Prostate gland (tissue), 2 donors: ENCODE data around the gene AMN1. TPM values are rescaled to one million over a fixed set of nuclear protein-coding genes. Genes with fewer than 3 reads are reported as not detected.

Experiments
- DNase-seq: peaks from one replicate; pipeline ENCODE4 v3.0.0-alpha.2; 2019; ENCODE audit warnings: low spot score
- H3K27ac ChIP-seq, 2 donors: fragments of 200-600 bp; sonication (generic); 2 replicates each; pipeline ENCODE4 v1.5.1; 2017 to 2019
- H3K27me3 ChIP-seq: fragments of 200-600 bp; sonication (generic); replicated peaks from 2 replicates; pipeline ENCODE4 v1.5.1; 2019; ENCODE audit not compliant: insufficient read depth
- H3K36me3 ChIP-seq, 2 donors: fragments of 200-600 bp; sonication (generic); 1 replicate in 1 of 2; 2 replicates in 1 of 2; pipeline versions ENCODE4 v1.5.1 to v1.8.1; 2017 to 2019
- H3K4me1 ChIP-seq: fragments of 200-600 bp; sonication (generic); replicated peaks from 2 replicates; pipeline ENCODE4 v1.5.1; 2019
- H3K4me3 ChIP-seq, 2 donors: fragments of 200-600 bp; sonication (generic); 2 replicates each; pipeline ENCODE4 v1.5.1; 2017 to 2019
- H3K9me3 ChIP-seq: fragments of 200-600 bp; sonication (generic); 2 replicates; pipeline ENCODE4 v1.5.1; 2017
- CTCF ChIP-seq, 4 experiments: fragments of 200-600 bp in 2 of 4; fragments of 450-650 bp in 2 of 4; sonication (generic) in 2 of 4; IDR thresholded peaks; 1 replicate in 3 of 4; 2 replicates in 1 of 4; pipeline ENCODE4 v1.5.1; 2016 to 2019; ENCODE audit warnings: antibody characterized with exemption in 4 of 4, mild to moderate bottlenecking in 2 of 4, moderate library complexity in 2 of 4
- POLR2A ChIP-seq: fragments of 450-650 bp; IDR thresholded peaks from one replicate; pipeline ENCODE4 v1.6.1; 2016; ENCODE audit warnings: antibody characterized with exemption, mild to moderate bottlenecking
- POLR2AphosphoS5 ChIP-seq: sonication (generic); formaldehyde crosslinking; IDR thresholded peaks from one replicate; pipeline ENCODE4 v1.6.1; 2017; ENCODE audit warnings: antibody characterized with exemption
- WGBS: methylation state at CpG from one replicate; pipeline ENCODE4 v1.1.5; 2018; 5-methylcytosine and 5-hydroxymethylcytosine counted together
- intact Hi-C: fragments of 100-400 bp; cut with DNase I; formaldehyde crosslinking; loops from one replicate; pipeline ENCODE4 v1.14.2; 2022
- total RNA-seq, 2 donors: library from RNA; depleted of rRNA; stranded (reverse); fragments of >200 nt; gene quantifications; one replicate each; pipeline ENCODE4 v1.1.0, GENCODE V29; 2016

AMN1 gene
- total RNA-seq, 2 donors from 2014 or later: 11.9 to 31.9 TPM

- Histone ChIP-seq H3K9me3 (no peaks in the 10 kb centered on the region), H3K27ac (no peak overlapping the region), H3K4me1 (no peaks in the 10 kb centered on the region), H3K27me3 (no peaks in the 10 kb centered on the region), H3K4me3 (no peak overlapping the region), H3K36me3 (no peaks in the 10 kb centered on the region)
- no peak for DNase-seq
- TF ChIP-seq POLR2AphosphoS5 (no peak), POLR2A (no peak), CTCF (IDR thresholded peaks at IDR 0.05) (no peak)
- WGBS: 90% methylated on average over 6 of the region's 6 CpGs
- intact Hi-C loops: no loop called here
Observed at GRCh38 chr12:31664038-31664437, 64.8 kb downstream of the AMN1 start.

DNA sequence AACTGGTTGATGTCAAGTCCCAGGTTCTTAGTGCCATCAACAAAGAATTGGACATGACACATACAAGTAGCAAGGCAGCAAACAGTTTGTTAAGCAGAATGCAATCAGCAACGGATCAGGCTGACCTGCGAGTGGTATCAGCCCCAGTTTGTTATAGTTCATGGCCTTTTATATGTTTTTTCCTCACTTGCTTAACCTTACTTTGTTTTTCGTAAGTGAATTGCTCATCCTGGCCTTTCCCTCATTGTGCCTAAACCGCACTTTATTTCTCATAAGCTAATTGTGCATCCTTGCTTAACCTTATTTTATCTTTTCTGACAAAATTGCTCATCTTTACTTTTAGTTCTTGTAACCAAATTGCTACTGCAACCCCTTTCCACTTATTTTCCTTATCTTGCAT, 65.2 kb downstream of the AMN1 start:
- no peak overlapping the region for H3K27ac ChIP-seq
- H3K36me3 ChIP-seq: no peaks in the 10 kb centered on the region
- H3K9me3 ChIP-seq: no peaks in the 10 kb centered on the region
- no peak for DNase-seq
- H3K4me3 ChIP-seq: no peak overlapping the region
- TF ChIP-seq CTCF (IDR thresholded peaks at IDR 0.05): no peak
- no peak for TF ChIP-seq POLR2AphosphoS5
- TF ChIP-seq POLR2A: no peak
- no peaks in the 10 kb centered on the region for H3K27me3 ChIP-seq
- 84% methylated on average over 4 of the region's 4 CpGs for WGBS
- no peaks in the 10 kb centered on the region for H3K4me1 ChIP-seq
- intact Hi-C loops: no loop called here

- WGBS: 91% methylated on average over 6 of the region's 6 CpGs
- no peak for TF ChIP-seq CTCF (IDR thresholded peaks at IDR 0.05)
- TF ChIP-seq POLR2AphosphoS5: no peak
- TF ChIP-seq POLR2A: no peak
- no peaks in the 10 kb centered on the region for H3K4me1 ChIP-seq
- no peaks in the 10 kb centered on the region for H3K9me3 ChIP-seq
- H3K36me3 ChIP-seq: no peaks in the 10 kb centered on the region
- no peaks in the 10 kb centered on the region for H3K27me3 ChIP-seq
- H3K27ac ChIP-seq: no peak overlapping the region
- intact Hi-C loops: no loop called here
- no peak overlapping the region for H3K4me3 ChIP-seq
- no peak for DNase-seq
Observed at GRCh38 chr12:31662176-31662849, 66.5 kb downstream of the AMN1 start.

- Histone ChIP-seq H3K4me3 (peak within 1 kb of the TSS; percentile 49 to 67), H3K27ac (peak within 1 kb of the TSS; percentile 95 to 96), H3K36me3 (no peaks in the 10 kb centered on the region), H3K9me3 (no peaks in the 10 kb centered on the region), H3K4me1 (no peaks in the 10 kb centered on the region), H3K27me3 (no peaks in the 10 kb centered on the region)
- peak; percentile 87 for TF ChIP-seq POLR2AphosphoS5
- peak; percentile 47 for TF ChIP-seq POLR2A
- TF ChIP-seq CTCF (IDR thresholded peaks at IDR 0.05): peak; percentile 58 to 87 (median 73)
- peak; percentile 89 for DNase-seq
- 2% methylated on average over 47 of the region's 47 CpGs for WGBS
- intact Hi-C loops: loop anchor here (2.0 to 10.0 kb wide), 4 partner anchors 68 to 1015 kb away; partner anchors contain the start of genes AMN1, DNM1L and RESF1
Observed at GRCh38 chr12:31659087-31659942, 69.5 kb downstream of the AMN1 start, which contains the start of gene ETFBKMT. Gene ETFBKMT, plus strand, starts transcription at chr12:31659688. Its CDS starts 2,266 bp downstream, at chr12:31661954.
